DMS53 treated with DMSO at 0.1 percent for 48 hours (cell line): ENCODE measurements around the gene ARL3.
A peak's percentile ranks its signal among the peaks of the same experiment; 100 is the strongest.

ENCODE experiments used
- DNase-seq: peaks from one replicate; lab custom pipeline; 2025; ENCODE audit not compliant: unreplicated experiment; lab: John Stamatoyannopoulos, UW

ARL3 gene

DNA sequence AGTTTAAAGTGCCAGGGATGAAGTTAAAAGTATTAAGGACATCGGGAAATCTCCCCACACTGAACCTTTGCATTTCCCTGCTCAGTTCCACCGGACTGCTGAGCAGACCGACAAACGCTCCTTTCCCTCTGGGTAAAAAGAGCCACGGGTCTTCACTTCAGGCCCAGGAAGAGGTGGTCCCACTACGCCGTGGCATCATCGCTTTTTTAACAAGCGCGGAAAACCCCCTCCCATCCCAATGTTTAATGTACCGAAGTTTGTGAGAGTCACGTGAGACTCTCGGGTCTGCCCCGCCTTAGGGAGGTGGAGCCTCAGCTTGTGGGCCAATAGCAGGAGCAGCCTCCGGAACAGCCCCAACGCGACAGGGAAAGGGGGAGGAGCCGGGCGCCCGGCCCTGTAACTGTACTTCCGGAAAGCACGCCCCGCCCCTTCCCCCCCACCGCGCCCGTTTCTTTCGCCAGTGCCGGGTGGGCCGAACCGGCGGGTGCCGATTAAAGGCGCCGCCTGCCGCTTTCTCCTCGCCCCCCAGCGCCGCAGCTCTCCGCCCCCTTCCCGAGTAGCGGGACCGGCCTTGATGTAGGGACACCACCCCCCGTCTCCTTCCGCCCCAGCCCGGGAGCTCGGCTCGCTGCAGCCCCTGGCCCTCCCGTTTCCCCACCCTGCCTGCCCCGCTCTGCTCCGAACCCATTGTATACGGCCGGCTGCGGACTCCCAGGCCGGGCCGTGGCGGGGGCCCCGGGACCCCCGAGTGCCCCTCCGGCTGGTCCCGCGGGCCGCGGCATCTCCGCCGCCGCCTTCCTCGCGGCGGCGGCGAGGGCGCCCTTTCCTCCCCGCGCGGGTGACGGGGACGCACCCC lies 72.1 kb downstream of the ARL3 start:
- DNase-seq: peak; percentile 95

DNA sequence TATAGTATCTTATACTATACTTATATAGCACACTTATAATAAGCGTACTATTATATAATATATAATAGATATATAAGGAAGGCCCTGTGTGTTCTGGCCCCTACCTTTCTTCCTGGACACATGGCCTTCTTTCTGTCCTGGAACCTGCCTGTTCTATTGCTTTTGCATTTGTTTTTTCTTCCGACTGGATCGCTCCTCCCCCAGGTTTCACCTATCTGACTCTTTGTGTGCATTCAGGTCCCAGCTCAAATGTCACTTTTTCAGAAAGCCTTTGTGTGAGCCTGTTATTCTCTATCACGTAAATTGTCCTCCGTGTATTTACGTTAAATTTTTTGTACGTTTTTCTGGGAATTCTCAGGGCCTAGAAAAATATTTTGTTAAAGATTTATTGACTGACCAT lies 72.8 kb downstream of the ARL3 start:
- peak; percentile 54 for DNase-seq

DNA sequence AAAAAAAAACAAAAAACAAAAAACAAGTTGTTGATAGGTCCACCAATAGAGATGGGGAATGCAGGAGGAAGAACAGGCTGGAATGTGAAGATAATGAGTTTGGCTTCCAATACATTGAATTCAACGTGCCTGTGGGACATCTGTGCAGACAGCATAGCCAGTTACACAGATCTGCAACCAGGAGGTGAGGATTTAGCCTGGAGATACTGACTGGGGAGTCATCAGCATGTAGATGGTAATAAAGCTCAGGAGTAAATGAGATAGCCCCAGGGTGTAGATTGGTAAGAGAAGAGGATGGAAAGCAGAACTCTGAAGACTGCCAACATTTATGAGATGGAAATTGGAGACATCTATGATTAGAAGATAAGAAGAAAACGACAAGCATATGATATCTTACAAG lies 74.7 kb downstream of the ARL3 start:
- DNase-seq: no peak

DNA sequence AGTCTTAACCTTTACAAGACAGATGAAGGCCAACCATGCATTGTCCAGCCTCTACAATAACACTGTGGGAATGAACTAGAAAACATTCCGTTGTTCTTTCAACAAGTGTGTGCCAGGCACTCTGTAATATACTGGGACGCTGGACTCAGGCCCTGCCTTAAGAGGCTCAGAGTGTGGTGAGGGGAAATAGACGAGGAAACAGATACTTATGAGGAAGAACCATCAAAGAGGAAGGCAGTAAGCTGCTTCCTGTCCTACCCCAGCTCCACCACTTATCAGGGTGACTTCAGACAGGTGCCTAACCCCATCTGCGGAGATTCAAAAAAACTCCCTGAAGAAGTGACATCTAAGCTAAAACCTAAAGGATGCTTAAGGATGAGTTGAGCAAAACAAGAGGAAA lies 78.8 kb downstream of the ARL3 start:
- no peak for DNase-seq

DNA sequence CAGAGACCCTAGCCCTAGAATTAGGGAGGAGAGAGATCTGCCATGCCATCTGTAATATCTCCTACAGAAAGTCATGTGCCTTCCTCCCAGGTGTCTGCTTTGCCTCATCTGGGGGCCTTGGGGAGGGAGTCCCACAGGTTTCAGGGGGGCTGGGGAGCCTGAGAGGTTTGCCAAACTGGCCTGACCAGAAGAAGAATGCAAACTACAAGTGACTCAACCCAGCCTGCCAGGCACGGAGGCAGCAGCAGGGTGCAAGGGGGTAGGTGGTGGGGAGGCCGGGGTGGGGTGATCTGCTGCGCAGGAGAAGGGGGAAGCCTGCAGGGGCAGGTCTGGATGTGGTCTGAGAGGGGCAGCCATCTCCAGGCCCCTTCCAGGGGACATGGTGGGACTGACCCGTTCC lies 79.5 kb downstream of the ARL3 start:
- no peak for DNase-seq

DNA sequence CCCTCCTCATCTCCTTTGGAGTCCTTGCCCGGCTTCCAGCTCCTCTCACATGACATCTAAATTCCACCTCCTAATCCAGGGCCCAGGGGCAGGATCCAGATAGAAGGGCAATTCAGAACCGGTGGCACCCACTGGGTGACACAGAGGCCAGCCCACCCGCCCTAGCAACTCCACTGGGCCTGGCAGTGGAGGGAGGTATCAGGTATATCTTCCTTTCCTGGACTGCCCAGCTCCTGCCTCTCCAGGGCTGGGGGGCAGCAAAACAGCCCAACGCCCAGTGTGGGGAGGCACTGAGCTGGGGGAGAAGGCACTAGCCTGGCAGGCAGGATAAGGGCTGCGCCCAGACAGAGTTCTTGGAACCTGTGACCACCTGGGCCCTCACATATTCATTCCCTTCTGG lies 80.3 kb downstream of the ARL3 start:
- no peak for DNase-seq

DNA sequence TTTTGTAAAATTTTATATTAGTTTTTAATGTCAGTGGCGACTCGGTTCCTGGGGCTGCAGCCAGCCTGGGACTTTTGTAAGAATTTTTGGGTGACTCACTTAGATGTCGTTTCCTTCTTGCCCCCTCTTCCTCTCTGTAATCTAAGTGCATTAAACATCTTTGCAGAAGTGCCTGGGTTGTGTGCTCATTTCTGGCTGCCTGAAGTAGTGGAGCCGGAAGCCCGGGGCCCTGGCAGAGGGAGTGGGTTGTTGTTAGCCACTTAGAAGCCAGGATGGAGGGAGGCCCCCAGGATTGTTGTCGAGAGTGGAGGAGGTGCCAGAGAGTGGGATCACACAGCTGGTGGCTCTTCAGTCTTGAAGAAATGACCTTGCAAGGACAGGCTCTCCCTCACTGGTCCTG lies 80.9 kb downstream of the ARL3 start:
- no peak for DNase-seq

DNA sequence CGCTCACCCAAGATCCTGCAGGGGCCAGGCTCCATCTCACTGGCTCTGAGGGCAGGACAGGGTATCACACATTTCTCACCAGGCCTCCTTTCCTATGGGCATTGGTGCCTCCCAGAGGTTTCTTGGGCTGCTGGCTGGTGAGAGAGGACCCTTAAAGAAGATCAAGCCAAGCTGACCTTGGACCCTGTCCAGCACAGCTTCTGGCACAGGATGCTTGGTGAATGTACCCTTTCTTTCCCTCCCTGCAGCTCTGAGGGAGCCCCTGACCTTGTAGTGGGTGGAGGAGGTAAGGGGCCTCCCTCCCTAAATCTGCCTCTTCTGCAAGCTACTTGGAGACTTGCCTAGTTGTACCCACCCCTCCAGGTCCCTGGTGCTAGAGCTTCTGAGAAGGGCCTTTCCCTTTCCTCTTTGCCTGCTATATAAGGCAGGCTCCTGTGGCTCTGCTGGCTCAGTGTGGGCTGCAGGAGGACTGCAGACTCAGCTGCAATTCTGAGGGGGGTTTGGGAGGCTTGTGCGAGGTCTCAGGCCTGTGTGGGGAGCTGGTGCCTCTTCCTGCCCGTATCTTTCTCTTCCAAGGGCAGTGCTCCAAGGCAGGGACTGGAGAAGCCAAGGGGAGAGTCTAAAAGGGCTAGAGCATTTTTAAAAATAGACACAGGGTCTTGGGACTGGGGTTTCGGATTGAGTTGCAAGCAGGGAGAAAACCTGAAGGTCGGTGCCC lies 81.6 kb downstream of the ARL3 start:
- no peak for DNase-seq

DNA sequence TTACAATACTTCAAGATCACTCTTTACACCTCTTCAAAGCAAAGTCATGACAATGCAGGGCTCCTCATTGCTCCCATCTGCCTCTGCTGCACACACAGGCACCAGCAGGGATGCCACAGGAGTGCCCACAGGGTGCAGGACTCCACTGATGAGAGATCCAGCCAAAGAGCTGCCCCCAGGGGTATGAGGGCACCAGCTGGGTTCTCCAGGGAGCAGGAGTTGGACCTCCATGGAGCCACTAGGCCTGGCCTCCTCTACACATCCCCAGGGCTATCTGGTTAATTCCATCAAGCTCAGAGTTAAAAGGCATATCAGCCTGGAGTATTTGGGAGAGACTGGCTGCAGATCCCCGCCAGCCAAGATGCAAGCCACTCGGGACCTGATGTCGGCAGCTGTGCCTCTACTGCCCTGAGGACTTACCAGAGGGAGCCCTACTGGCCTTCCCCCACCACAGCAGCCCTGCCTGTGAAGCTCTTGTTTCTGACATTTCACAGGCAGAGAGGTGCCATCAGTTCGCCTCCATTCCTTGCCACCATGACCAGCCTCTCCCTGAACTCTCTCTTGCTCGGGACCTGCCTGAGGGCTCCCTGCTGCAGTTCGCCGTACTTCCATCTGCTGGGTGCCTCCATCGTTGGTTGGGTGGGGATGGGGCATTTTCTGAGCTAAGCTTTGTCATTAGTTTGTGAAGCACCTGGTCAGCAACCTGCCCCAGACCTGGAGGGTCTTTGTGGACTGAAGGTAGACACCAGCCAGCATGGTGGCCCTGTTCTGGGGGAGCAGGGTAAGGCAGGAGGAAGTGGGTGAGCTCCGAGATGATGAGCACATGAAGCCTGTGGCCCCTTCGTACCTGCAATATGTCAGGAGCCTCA lies 82.4 kb downstream of the ARL3 start:
- no peak for DNase-seq

DNA sequence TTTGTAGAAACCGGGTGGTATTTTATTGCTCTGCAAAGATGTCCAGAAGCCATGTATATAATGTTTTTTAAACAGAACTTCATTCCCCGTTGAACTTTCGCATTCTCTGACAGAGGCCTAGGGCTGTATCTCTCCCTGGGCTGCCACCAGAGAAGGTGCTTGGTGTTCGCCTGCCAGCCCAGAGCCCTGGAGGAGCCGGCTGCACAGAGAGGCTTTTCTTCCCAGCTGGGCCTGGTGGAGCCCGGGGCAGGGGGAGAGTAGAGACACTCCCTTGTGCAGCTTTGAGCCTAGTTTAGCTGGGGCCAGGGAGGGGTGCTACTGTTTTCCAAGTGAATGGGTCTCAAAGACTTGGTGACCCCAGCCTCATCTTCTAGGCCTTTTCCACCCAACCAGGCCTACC lies 83.5 kb downstream of the ARL3 start:
- no peak for DNase-seq

DNA sequence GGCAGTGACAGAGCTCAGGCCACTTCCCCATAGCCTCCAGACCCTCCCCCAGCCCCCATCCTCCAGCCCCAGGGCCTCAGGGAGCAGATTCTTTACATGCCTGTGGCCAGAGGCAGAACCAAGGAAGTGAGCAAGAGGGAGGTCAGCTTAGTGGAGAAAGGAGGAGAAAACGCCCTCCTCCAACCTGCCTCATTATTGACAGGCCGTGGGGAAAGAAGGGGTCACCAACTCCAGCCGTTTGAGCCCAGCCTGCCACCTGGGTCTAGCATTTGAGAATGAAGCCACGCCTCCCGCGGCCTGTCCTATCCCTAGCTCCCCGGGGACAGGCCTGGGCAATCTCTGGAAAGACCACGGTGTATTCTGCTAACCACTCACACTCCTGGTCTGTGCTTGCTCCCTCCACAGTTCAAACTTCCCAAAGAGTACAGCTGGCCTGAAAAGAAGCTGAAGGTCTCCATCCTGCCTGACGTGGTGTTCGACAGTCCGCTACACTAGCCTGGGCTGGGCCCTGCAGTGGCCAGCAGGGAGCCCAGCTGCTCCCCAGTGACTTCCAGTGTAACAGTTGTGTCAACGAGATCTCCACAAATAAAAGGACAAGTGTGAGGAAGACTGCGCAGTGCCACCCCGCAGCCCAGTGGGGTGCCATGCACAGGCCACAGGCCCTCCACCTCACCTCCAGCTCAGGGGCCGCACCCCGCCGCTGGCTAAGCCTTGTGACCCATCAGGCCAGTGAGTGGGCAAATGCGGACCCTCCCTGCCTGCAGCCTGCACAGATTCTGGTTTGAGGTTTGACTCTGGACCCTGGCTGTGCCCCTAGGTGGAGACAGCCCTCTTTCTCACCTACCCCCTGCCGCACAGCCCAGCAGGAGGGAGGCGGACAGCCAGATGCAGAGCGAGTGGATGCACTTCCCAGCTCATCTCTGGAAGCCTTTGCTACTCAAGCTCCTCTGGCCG lies 84.3 kb downstream of the ARL3 start:
- DNase-seq: no peak

DNA sequence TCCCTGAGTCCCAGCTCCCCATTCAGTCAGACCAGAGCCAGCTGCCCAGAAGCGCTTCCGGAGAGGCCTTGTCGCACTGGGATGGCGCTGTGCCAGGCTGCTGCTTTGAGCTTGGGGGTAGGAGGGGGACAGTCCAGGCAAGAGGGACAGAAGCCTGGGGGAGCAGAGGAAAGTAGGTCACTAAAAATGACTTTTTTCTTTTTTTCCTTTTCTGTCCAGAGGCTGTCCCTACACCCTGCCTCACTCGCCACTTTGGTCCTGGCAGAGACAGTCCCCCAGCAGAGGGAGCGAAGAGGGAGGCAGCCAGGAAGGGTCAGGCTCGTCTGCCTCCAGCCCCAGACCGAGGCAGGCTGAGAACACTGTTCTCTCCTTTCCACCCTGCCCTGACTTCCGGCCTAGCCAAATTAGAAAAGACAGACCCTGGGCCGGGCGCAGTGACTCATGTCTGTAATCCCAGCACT lies 85.7 kb downstream of the ARL3 start:
- DNase-seq: no peak

DNA sequence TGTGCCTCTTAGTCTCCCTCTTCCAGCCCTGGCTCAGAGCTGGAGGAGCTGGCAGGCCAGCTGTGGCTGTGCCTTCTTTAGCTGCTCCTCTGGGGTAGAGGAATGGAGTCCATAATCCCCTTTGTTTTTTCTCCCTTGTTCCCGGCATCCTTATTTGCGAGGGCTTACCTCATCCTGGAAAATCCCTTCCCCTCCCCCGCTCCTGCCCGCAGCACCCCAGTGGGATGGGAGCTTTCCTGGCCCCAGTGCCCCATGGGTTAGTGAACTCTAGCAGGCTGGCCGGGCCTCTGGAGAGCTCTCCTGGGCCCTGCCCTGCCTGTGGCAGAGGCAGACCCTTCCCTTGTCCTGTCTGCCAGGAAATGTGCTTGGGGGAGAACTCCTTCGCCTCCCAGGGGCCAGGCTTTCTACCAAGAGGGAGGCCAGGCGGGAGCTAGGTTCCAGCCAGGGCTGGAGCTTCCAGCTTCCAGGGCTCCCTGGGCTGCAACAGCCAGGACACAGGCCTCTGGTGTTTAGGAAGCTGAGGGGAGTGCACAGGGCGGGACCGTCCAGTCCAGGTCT lies 86.4 kb downstream of the ARL3 start:
- DNase-seq: no peak

DNA sequence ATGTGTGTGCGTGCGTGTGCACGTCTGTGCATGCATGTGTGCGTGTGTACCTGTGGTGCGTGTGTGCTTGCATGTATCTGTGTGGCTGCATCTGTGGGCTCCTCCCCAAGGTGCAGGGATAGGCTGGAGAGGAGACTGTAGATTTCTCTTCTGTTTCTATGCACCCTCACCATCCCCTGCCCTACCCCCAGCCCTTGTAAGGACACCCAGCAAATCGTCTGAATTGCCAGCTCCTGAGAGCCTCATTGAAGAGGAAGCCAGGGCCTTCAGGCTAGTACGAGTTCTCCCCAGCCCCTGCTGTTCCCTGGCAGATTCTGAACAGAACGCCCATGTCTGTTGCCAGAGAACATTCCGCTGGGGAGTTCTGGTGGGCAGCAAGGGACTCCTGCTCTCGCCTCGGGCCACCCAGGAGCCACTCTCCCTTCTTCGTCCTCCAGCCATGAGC lies 86.9 kb downstream of the ARL3 start:
- no peak for DNase-seq

DNA sequence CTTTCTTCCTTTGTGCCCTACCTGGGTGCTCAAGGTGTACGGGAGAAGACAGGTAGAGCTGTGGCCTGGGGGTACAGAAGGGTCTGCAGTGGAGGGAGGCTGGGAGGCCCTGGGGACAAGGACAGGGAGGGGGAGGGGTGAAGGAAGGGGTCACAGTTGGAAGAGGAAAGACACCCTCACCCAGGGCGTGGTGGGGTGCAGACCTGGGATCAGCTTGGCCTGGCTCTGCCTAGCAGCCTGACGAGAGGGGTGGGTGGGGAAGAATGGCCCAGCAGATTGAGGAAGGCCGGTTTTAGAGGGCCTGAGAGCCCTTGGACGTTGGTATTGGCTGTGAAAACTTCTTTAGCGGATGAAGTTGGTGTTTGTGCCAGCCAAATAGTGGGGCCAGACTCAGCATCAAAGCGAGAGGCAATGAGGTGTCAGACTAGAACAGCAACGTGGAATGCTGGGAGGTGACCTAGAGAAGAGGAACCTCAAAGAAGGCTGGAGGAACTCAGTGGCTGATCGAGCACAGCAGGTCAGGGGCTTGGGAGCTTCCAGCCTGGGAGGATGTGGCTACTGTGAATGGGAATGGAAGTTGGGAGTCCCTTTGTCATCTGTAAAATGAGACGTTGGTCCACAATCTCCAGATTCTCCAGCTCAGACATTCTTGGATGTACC lies 88.0 kb downstream of the ARL3 start:
- no peak for DNase-seq

DNA sequence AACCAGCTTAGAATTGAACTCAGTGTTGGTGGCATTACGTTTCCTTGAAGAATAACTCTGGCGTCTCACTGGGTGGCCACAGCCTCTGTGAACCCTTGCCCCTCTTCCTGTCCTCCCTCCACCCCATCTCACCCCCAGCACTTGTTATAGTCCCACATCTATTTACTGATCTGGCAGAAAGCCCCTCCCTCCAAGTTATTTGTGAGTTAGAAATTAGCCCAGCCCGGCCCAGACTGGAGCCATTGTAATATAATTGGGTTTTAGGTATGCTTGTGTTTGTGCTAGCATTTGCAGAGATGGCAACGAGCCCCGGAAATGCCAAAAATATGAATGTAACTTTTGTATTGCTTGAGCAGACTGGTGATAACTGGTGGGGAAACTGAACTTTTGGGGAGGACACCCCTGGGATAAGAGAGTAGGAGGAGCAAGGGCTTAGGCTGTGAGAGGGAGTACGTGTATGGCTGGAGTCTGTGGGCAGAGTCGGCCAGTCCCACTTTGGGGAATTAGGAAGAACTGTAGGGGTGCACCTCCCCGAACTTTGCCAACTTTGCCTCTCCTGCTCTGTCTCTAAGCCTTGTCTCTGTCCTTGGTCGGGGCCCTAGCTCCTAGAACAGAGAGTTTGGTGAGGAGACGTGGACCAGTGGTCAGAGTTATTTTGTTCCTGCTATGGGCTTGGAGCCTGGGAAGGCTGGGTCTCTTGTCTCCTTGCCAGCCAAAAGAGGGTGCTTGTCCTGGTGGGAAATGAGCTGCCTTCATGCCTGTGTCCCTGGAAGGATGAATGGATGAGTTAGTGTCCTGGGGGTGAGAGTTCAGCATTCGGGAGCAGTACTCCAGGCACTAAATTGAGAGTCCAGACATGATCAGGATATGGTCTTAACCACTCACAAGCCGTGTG lies 89.2 kb downstream of the ARL3 start:
- DNase-seq: no peak

DNA sequence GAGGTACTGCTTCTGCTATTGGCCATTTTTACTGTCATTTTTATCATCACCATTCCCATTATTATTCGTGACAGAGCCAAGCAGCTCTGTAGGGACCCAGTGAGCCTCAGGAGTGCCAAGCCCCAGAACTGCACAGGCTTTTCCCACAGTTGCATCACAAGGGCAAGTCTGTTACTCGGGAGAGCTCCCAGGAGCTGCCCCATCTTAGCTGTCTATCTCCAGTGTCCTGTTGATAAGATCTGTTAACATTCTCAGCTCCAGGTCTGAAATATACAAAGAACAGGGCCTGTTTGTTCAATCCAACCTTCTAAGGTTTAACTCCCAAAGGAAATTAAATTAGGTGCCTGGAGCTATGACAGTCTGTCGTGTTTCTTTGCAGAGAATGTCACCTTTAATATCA lies 90.1 kb downstream of the ARL3 start:
- no peak for DNase-seq
